GM19467 (cell line): ENCODE data around the gene SLC16A5.
"Not testable (repeated sequence)": the region's sequence is repeated elsewhere in the genome, so short reads cannot be mapped to it uniquely, and the experiment has no call there.

Experiments used
- ATAC-seq: cut with Tn5 transposase; IDR thresholded peaks from one replicate; pipeline ENCODE4 v1.9.1; 2021; ENCODE audit warnings: mild to moderate bottlenecking, moderate library complexity; ENCODE audit not compliant: unreplicated experiment

Gene SLC16A5

DNA sequence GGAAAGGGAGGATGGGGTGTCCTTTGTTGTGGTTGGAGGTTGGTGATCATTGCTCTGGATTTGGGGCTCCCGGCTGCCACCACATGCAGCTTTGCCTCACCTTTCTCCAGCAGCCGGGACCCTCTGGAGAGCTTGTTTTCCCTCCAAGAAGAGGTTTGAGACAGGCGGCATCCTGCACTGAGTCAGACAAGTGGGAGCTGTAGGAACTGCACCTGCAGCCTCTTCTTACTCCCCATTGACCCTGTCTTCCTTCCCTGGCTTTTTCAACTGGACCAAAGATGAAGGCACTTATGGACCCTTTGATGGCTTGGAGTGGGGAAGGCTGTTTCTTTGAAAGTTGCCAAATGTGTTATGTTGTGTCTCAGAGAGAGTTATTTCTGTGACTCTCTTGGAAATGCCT, 24.1 kb upstream of the SLC16A5 start:
- no peak for ATAC-seq

DNA sequence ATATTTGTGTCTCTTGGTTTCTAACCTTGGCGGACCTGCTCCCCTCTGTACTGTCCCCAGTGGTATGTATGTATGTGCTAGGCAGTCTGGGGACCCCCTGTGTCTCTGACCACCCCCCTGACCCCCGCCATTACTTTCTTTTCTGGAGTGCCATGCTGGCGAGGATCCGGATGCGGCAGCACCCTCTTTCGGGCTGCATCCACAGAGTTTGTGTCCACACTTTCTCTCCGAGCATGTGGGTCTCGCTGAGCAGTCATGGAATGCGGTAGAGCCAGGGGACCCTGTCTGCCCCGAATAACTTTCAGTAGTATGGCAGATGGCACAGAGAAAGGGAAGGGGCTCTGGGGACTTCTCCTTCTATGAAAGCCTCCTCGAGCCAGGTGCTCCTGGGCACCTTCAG, 23.7 kb upstream of the SLC16A5 start:
- no peak for ATAC-seq

DNA sequence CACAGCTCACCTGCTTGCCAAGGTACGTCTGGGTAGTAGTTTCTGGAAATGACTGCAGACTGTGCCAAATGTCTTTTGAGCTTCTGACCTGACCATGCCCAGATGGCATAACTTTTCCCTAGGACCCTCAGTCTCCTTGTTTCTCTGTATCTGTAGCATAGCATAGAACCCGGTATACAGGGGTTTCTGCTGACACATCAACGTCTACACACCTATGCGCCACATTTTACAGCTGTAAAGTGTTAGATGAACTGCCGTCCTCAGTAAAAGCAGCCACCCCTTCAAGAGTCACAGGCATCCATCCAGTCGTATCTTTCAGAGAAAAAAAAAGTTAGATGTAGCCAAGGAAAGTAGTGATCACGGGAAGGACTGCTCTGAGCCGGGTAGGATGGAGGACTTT, 23.3 kb upstream of the SLC16A5 start:
- no peak for ATAC-seq

DNA sequence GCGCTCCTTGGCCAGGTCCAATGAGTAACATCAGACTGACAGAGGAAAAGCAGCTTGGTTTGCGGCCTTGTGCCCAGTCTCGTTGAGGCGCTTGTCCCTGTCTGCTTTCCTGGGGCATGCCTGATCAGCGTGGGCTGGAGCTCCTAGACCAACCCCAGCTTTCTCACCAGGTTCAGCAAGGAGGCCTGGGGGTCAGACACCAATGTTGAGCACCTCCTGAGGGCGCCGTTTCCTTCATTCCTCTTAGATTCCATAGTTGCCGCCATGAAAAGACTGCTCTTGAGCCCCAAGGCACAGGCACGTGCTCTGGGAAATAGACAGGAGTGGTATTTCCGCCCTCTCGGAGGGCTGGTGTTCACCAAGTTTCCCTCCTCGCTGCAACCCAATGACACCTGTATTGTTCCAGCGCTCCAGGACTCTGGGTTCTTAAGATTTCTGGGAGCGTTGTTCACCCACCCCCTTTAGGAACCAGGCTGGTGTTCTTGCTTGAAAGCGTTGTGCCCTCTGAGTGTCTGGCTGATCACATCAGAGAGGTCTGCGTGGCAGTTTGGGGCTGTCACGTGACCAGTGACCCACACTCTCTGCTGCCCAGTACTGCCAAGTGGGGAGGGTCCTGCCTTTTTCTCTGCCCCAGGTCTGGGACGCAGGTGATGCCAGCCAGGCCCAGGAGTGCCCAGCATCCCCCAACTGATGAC, 22.7 kb upstream of the SLC16A5 start:
- no peak for ATAC-seq

DNA sequence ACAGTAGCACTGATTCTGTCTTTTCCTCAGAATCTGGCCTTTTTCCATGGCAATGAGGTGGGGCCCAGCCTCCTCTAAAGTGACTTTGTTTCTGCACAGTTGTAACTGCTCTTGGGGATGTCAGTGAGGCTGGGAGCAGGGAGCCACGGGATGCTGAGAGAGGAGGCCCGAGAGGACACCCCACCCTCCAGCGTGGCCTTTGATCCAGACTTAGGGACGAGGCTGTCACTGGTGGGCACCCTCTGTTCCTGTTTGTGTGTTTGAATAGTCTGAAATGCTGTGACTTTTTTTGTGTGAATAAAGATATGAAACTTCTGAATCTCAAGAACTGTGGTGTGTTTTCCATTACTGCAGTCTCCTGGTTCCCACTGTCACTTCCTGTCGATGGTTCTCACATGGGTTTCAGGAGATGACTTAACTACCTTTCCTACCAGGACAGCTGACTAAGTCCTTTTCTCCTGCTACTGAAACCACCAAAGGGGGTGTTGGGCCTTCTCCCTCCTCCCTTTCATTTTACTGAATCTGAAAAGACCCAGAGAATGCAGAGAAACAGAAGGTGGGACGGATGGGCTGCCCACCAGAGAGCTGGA, 22.1 kb upstream of the SLC16A5 start:
- ATAC-seq: no peak

DNA sequence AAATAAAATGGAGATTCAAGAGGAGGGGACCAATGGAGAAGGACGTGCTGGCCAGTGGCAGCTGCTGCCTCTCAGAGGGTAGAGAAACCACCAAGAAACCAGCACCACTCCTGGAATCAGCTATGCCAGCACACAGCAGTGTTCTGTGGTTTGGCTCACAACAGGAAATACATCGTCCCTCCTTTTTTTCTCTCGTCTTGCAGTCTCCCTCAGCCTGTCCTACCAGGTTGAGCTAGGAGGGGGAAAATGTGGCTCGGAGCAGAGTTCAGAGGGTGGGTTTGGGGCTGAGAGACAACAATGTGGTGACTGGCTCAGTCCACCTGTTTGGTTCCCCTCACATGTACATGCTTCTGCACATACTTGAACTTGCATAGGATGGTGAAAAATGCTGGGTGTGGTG, 19.9 kb upstream of the SLC16A5 start:
- no peak for ATAC-seq

DNA sequence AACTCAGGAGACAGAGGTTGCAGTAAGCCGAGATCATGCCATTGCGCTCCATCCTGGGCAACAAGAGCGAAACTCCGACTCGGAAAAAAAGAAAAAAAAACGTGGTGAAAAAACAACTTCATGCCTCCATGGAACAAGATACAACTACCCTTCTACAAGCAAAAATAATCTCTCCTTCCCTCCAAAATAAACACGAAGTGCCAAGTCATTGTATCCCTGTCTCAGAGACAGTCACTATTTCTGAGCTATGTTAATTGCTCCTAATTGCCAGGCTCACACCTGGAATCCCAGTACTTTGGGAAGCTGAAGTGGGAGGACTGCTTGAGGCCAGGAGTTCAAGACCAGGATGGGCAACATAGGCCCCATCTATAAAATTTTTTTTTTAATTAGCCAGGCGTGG, 19.0 kb upstream of the SLC16A5 start:
- ATAC-seq: no peak

DNA sequence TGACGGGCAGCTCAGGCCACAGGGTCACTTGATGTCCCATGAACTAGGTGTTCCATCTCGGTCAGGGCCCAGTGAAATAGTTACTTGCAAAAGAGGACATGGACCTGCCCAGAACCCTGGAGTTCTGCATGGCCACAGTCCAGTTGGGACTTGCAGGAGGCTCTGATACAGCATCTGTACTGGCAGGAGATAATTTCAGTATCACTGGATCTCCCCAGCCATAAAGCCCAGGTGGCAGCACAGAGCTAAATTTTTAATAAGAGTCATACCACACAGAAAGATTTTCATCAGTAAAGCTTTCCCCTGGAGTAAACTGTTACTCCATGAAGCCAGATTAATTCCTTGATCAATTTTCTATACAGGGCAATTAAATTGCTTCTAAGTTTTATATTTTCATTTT, 18.0 kb upstream of the SLC16A5 start:
- ATAC-seq: no peak

DNA sequence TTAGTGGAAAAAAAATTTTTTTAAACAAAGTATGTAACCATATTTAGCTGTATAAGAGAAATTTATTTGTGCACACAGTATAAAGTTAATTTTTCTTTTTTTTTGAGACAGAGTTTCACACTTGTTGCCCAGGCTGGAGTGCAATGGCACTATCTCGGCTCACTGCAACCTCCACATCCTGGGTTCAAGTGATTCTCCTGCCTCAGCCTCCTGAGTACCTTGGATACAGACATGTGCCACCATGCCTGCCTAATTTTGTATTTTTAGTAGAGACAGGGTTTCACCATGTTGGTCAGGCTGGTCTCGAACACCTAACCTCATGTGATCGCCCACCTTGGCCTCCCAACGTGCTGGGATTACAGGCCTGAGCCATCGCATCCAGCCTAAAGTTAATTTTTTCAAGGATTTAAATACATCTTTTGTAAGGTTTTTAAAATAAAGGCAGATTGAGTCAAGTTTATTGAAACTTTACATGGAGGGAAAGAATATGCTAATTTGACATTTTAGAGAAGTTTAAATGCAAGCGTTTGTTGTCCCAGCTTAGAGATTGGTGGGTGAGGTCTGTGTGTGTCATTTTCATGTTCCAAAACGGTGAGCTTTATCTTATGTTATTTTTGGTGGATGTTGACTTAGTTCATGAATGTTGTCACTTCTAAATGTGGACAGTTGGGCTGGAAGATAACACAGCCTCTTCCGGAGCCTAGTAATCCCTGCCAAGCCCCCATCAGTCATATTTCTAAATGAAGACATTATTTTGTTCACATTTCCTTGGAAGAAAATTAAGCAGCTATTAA, 16.1 kb upstream of the SLC16A5 start:
- not testable (repeated sequence) for ATAC-seq

DNA sequence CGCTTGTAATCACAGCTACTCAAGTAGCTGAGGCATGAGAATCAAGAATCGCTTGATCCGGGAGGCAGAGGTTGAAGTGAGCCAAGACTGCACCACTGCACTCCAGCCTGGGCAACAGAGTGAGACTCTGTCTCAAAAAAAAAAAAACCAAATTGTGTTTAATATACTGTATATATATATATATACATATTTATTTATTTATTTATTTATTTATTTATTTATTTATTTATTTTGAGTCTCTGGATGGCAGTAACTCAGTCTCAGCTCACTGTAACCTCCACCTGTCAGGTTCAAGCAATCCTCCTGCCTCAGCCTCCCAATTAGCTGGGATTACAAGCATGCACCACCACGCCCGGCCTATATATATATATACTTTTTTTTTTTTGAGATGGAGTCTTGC, 14.8 kb upstream of the SLC16A5 start:
- ATAC-seq: not testable (repeated sequence)

DNA sequence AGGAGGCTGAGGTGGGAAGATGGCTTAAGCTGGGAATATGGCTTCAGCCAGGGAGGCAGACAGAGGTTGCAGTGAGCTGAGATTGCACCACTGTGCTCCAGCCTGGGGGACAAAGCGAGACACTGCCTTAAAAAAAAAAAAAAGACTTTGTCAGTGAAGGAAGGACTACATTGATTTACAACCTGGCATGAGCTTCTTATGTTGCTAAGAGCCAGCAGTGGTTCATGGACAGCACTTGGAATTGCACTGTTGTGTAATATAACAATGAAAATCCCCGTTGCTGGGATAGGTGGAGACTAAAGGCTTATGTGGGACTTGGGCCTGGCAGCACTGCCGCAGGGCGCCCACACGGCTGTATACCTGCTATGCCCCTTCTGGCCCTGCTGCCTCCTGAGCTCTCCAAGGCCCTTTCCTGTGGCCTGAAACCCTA, 14.1 kb upstream of the SLC16A5 start:
- no peak for ATAC-seq

DNA sequence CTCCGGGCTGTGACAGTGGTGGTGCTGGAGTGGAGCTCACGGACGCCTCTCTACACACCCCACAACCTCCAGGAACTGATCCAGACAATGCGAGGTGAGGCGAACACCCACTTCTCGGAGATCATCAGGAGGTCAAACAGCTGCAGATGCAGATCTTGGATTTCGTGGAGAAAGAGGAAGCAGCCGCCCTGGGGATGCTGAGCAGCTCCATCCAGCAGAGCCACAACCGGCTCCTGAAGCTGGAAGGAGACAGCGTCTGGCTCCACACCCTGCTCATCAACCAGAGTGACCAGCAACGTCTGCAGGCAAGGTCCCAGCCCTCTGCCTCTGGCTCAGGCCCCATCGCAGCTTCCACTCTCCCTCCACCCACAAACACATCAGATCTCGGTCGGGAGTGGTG, 13.2 kb upstream of the SLC16A5 start:
- ATAC-seq: no peak

DNA sequence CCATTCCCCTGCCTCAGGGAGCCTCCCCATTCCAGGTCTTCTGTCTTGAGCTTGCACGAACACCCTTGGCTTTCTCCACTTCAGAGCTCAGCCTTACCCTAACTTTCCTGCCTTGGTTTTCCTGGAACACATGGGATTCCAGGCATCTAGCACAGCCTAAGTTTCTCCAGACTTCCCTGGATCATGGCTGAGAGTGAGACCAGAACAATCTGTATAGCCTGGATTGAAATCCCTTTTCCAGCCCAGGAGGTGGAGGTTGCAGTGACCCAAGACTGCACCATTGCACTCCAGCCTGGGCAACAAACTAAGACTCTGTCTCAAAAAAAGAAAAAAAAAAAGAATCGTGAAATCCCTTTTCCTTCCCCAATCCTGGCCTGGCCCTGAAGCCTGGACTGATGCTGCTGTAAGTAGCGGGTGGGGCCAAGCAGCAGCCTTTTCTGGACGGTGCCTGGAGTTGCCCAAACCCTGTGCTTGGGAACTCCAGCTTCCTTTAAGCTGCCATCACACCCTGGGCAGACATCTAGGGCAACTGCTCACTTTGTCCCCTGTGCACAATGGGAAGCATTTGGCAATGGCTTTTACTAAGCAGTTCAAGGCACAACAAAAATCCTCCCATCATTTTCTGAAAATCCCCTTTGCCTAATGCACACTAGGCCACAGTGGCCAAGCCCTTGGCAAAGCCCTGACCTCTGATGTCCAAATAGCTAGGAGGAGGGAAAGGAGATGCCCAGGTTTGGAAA, 12.0 kb upstream of the SLC16A5 start:
- ATAC-seq: no peak

DNA sequence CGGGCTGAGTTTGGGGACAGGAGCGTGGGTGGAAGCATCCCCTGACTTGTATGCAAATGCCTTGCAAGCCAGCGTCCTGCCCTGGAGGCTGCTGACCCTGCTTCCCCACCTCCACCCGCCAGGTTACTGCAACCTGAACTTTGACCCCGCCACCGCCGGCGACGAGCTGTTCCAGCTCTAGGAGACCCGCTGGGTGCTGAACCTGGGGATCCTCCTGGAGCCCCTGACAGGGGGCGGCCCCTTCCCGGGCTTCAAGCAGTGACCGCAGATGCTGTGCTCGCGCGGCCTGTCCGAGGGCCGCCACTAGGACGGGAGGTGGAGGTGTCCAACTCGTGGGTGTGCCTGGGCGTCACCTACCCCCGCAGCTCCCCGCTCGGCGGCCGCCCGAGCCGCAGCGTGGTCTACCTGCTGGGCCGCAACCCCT, 10.7 kb upstream of the SLC16A5 start:
- ATAC-seq: no peak

DNA sequence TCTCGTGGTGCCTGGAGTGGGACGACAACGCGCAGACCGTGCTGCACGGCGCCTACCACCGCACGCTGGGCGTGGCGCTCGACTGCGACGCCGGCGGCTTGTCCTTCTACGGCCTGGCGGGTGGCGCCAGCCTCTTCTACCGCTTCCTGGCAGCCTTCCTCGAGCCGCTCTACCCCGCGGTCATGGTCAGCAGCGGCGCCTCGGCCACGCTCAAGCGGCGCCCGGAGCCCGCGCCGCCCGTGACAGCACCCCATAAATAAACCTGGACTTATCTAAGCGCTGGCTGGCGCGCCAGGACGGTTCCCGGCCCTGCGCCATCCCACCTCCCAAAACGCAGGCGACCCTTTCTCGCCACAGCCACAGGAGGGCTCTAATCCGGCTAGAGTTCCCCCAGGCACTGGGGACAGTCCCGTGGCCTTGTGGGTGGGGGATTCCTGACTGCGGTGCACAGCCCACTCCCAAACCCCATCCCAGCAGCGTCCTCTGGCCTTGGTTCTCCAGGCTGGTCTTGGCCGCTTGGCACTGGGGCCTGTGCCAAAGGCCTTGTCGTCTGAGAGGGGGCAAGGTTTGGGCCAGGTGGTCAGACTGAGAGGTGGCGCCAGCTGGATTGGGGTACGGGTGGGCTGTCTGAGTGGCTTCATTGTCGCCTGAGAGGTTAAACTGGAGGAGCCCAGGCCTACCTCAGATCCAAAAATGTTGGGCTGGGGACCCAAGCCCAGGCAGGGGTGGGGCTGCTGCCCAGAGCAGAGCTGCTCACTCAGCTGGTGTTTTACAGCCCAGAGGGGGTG, 10.1 kb upstream of the SLC16A5 start:
- peak; percentile 38 for ATAC-seq

DNA sequence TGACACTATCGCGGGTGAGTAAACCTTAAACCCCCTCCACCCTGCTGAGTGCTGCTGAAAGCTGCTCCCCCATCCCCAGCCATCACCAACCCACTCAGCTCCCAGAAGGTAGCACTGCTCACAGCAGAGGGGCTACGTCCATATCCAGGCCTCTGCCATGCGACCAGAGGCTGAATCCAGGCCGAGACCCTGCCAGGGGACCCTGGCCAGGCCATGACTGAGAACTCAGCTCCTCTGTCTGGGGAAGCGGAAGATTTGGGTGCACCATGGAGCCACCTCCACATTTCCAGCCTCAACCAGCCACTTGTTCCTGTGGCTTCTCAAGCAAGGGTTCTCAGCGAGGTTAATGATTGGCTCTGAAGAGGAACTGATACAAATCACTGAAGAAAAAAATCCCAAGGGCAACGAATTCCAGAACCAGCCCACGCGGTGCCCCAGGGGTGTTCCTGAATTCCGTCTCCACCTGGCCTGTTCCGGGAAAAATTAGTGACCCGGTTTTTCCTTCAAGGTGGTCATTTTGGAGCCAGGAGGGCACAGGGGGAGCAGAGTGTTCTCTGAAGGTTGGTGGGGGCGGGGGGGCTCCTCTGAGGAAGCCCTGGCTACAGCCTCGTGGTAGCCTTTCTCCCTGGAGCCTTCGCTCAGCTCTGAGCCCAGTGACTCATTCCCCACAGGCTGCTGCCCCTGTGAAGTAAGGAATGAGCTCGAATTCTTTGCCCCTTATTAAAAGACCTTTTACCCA, 9.3 kb upstream of the SLC16A5 start:
- ATAC-seq: peak; percentile 45

DNA sequence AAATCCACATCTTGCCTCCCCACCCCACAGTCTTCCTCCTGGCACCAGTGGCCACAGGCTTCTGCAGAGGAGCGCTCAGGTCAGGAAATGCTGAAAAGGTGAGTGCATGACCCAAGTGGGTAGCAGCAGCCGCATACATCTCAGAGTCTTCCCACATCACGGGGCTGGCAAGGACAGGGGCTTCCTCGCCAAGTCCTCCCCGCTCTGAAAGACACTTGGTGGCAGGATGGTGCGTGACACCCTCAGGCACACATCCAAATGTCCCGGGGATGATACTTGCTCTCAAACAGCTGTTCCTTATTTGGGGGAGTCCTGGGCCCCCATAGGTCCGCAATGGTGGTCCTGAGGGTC, 8.8 kb upstream of the SLC16A5 start:
- no peak for ATAC-seq

DNA sequence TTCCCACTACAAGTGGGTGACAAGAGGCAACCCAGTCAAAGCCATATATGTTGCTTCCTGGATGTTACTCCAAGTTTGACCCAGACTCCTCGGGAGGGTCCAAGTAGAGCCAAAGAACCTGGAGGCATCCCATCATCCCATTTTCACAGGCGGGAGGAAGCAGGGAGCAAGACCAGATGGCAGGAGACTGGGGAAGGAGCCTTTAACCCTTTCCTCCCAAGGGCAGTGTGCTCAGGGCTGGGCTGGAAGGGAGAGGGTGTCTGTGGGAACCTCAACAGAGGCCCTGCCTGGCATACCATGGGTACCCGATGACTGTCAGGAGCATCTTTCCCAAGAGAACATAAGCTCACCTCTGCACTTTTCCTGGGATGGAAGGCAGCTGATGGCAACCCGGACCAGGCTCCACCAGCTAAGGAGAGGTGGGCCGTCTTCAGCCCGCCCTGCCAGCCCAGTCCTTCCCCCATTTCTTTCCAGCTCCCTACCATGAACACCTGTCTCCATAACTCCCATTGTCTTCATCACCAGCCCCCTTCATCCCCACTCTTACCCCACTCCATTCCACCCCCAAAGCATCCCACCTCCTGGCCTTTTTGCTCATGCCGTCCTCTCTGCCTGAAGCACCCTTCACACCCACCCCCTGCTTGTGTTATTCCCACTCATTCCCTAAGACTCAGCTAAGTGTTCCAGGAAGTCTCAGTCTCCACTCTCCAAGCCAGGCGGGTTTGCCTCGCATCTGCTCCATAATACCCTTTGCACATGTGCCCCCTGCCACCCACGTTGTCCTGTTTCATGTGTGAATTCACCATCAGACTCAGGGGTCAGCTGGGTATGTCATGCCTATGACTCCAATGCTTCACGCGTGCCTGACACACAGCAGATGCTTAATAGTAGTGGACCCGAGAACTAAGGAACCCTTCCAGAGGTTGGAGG, 5.9 kb upstream of the SLC16A5 start:
- ATAC-seq: no peak

DNA sequence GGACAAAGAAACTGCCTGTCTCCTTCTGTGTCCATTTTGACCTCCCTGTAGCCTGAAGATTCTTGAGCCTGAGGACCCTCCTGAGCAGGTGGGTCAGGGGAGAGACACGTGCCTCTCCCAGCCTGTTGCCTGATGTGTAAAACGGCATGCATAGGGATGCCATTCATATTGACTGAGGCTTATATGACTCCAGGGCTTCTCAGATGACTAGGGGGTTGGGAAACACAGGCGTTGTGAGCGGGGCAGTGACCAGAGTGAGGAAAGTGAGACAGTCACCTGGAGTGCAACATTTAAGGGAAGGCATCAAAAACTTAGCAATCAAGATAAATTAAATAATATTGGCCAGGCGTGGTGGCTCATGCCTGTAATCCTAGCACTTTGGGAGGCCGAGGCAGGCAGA, 5.1 kb upstream of the SLC16A5 start:
- no peak for ATAC-seq
